Measurements from ENCODE around the gene ZNF594.

DNA sequence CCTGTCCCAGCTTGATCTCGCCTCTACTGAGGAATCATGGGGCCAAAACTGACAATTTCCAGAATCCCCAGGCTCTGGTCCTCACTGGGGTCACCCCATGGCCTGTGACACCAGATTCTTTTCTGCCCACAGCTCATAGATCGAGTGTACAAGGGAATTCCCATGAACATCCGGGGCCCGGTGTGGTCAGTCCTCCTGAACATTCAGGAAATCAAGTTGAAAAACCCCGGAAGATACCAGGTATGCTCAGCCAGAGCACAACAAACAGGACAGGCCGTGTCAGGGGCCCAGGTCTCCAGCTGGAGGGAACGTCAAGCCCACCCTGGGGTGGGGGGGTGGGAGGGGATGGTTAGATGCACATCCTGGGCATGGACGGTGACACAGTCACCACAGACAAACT is 58.4 kb downstream of the ZNF594 start:
- no peak for TF ChIP-seq ISL1 (CRISPR knock-in tag; IDR thresholded peaks at IDR 0.05)
- TF ChIP-seq, protein P1, sequence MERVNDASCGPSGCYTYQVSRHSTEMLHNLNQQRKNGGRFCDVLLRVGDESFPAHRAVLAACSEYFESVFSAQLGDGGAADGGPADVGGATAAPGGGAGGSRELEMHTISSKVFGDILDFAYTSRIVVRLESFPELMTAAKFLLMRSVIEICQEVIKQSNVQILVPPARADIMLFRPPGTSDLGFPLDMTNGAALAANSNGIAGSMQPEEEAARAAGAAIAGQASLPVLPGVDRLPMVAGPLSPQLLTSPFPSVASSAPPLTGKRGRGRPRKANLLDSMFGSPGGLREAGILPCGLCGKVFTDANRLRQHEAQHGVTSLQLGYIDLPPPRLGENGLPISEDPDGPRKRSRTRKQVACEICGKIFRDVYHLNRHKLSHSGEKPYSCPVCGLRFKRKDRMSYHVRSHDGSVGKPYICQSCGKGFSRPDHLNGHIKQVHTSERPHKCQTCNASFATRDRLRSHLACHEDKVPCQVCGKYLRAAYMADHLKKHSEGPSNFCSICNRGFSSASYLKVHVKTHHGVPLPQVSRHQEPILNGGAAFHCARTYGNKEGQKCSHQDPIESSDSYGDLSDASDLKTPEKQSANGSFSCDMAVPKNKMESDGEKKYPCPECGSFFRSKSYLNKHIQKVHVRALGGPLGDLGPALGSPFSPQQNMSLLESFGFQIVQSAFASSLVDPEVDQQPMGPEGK (CRISPR knock-in tag; IDR thresholded peaks at IDR 0.05; ENCODE audit: borderline replicate concordance) = no peak
- TF ChIP-seq ZFP30 (CRISPR knock-in tag; IDR thresholded peaks at IDR 0.05) = no peak
- TF ChIP-seq, protein P2, sequence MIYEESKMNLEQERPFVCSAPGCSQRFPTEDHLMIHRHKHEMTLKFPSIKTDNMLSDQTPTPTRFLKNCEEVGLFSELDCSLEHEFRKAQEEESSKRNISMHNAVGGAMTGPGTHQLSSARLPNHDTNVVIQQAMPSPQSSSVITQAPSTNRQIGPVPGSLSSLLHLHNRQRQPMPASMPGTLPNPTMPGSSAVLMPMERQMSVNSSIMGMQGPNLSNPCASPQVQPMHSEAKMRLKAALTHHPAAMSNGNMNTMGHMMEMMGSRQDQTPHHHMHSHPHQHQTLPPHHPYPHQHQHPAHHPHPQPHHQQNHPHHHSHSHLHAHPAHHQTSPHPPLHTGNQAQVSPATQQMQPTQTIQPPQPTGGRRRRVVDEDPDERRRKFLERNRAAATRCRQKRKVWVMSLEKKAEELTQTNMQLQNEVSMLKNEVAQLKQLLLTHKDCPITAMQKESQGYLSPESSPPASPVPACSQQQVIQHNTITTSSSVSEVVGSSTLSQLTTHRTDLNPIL (CRISPR knock-in tag; IDR thresholded peaks at IDR 0.05; ENCODE audit: low read depth) = no peak
- no peak for TF ChIP-seq BACH2 (CRISPR knock-in tag; IDR thresholded peaks at IDR 0.05; ENCODE audit: borderline replicate concordance)
- no peak for TF ChIP-seq POU6F1 (CRISPR knock-in tag; IDR thresholded peaks at IDR 0.05; ENCODE audit: borderline replicate concordance, low read depth)
- TF ChIP-seq ZFP3 (CRISPR knock-in tag; IDR thresholded peaks at IDR 0.05) = no peak
- no peak for TF ChIP-seq PPARA (CRISPR knock-in tag; IDR thresholded peaks at IDR 0.05; ENCODE audit: borderline replicate concordance)
- no peak for TF ChIP-seq TCF4 (CRISPR knock-in tag; IDR thresholded peaks at IDR 0.05; ENCODE audit: borderline replicate concordance)
- TF ChIP-seq SNAI2 (CRISPR knock-in tag; IDR thresholded peaks at IDR 0.05) = no peak
